A673 (cell line): ENCODE measurements around the gene STAG1. TPM values are rescaled to one million over a fixed set of nuclear protein-coding genes. Genes with fewer than 3 reads are reported as not detected.

Experiments used
- BruUV-seq: library from RNA; stranded (reverse); fragments of 400-500 nt; replicated peaks from 2 replicates; lab custom pipeline; 2021; lab: Mats Ljungman, UMichigan
- CTCF ChIA-PET: fragments of 300-600 bp; sonication (Branson Sonifier 250); formaldehyde crosslinking; loops from one replicate; lab custom pipeline; 2022; ENCODE audit warnings: antibody characterized with exemption; lab: Charles Lee
- POLR2A ChIA-PET: fragments of 300-600 bp; sonication (Branson Sonifier 250); formaldehyde crosslinking; loops from one replicate; lab custom pipeline; 2022; ENCODE audit warnings: antibody characterized with exemption; ENCODE audit not compliant: low non-redundant PET; lab: Charles Lee
- DNase-seq: peaks from one replicate; pipeline ENCODE4 v3.0.0-alpha.2; 2015; ENCODE audit warnings: low spot score
- H3K27ac ChIP-seq: fragments of 200-600 bp; sonication (generic); 2 replicates; pipeline ENCODE4 v1.5.1; 2016; ENCODE audit warnings: mixed run types, low read depth, mild to moderate bottlenecking, mixed read lengths, antibody characterized with exemption, low read length; ENCODE audit not compliant: poor library complexity, severe bottlenecking
- H3K27me3 ChIP-seq: fragments of 200-600 bp; sonication (generic); replicated peaks from 2 replicates; pipeline ENCODE4 v1.6.1; 2017; ENCODE audit warnings: mixed run types, low read depth, mild to moderate bottlenecking, mixed read lengths, antibody characterized with exemption, low read length; ENCODE audit not compliant: insufficient read depth, poor library complexity
- H3K36me3 ChIP-seq: fragments of 200-600 bp; sonication (generic); 2 replicates; pipeline ENCODE4 v1.6.1; 2016; ENCODE audit warnings: mixed run types, mild to moderate bottlenecking, mixed read lengths, antibody characterized with exemption, low read length; ENCODE audit not compliant: insufficient read depth, poor library complexity, severe bottlenecking
- H3K4me1 ChIP-seq: fragments of 200-600 bp; sonication (generic); 2 replicates; pipeline ENCODE4 v1.6.1; 2017; ENCODE audit warnings: mixed run types, mild to moderate bottlenecking, mixed read lengths, antibody characterized with exemption, low read length; ENCODE audit not compliant: insufficient read depth, poor library complexity, severe bottlenecking
- H3K4me3 ChIP-seq: fragments of 200-600 bp; sonication (generic); 2 replicates; pipeline ENCODE4 v1.5.1; 2016; ENCODE audit warnings: low read depth, mixed run types, mild to moderate bottlenecking, mixed read lengths, low read length; ENCODE audit not compliant: poor library complexity, severe bottlenecking
- H3K9me3 ChIP-seq: fragments of 200-600 bp; sonication (generic); 2 replicates; pipeline ENCODE4 v1.6.1; 2016; ENCODE audit warnings: mixed run types, low read depth, mild to moderate bottlenecking, mixed read lengths, antibody characterized with exemption, low read length; ENCODE audit not compliant: poor library complexity, severe bottlenecking
- CTCF ChIP-seq: fragments of 300-800, 200-600 bp; sonication (generic); conservative IDR thresholded peaks from 2 replicates; pipeline ENCODE4 v1.5.1; 2017; ENCODE audit warnings: low read depth, mild to moderate bottlenecking, antibody characterized with exemption, low read length, moderate library complexity, mixed read lengths
- EZH2 ChIP-seq: fragments of 200-600 bp; sonication (generic); IDR thresholded peaks from 2 replicates; pipeline ENCODE4 v1.6.1; 2017; ENCODE audit warnings: borderline replicate concordance, low read depth, mild to moderate bottlenecking, mixed read lengths, antibody characterized with exemption, low read length; ENCODE audit not compliant: poor library complexity, severe bottlenecking
- intact Hi-C: fragments of 100-400 bp; cut with micrococcal nuclease; formaldehyde crosslinking; loops from one replicate; pipeline ENCODE4 v1.10.0; 2022; ENCODE audit not compliant: unreplicated experiment
- total RNA-seq: library from RNA; stranded (reverse); gene quantifications from 2 replicates; pipeline ENCODE4 v1.2.3, GENCODE V29; 2021

STAG1 gene
- total RNA-seq, 1 experiment from 2014 or later, result 47.4 TPM

GRCh38 chr3:136790786-136791185 lies 38.6 kb upstream of the STAG1 start:
- Histone ChIP-seq H3K36me3 (no peaks in the 10 kb centered on the region), H3K27ac (no peak overlapping the region), H3K27me3 (no peaks in the 10 kb centered on the region), H3K9me3 (no peaks in the 10 kb centered on the region), H3K4me3 (no peak overlapping the region), H3K4me1 (peaks cover 18% of the 10 kb centered on the region)
- ChIA-PET CTCF (no interaction called here), POLR2A (no interaction called here)
- TF ChIP-seq EZH2, result no peak
- no peak for TF ChIP-seq CTCF
- DNase-seq, result no peak
- intact Hi-C loops, result no loop called here
- no TSS peak for BruUV-seq

- TF ChIP-seq CTCF, result no peak
- no peak for TF ChIP-seq EZH2
- POLR2A ChIA-PET, result no interaction called here
- intact Hi-C loops, result no loop called here
- CTCF ChIA-PET, result no interaction called here
- H3K4me3 ChIP-seq, result no peak overlapping the region
- no peaks in the 10 kb centered on the region for H3K9me3 ChIP-seq
- BruUV-seq, result no TSS peak
- no peak overlapping the region for H3K27ac ChIP-seq
- no peaks in the 10 kb centered on the region for H3K36me3 ChIP-seq
- DNase-seq, result no peak
- H3K4me1 ChIP-seq, result peaks cover 20% of the 10 kb centered on the region
- no peaks in the 10 kb centered on the region for H3K27me3 ChIP-seq
Observed at GRCh38 chr3:136789976-136790375, 37.8 kb upstream of the STAG1 start.

GRCh38 chr3:136788154-136788553 lies 36.0 kb upstream of the STAG1 start:
- BruUV-seq, result no TSS peak
- Histone ChIP-seq H3K4me3 (no peak overlapping the region), H3K27ac (no peak overlapping the region), H3K9me3 (no peaks in the 10 kb centered on the region), H3K4me1 (peaks cover 25% of the 10 kb centered on the region), H3K36me3 (no peaks in the 10 kb centered on the region), H3K27me3 (no peaks in the 10 kb centered on the region)
- CTCF ChIA-PET, result no interaction called here
- no peak for DNase-seq
- POLR2A ChIA-PET, result no interaction called here
- TF ChIP-seq CTCF (no peak), EZH2 (no peak)
- intact Hi-C loops, result no loop called here
